Upper lobe of right lung (tissue), 1 donor: ENCODE measurements around the gene CD36. TPM values are rescaled to one million over a fixed set of nuclear protein-coding genes. Genes with fewer than 3 reads are reported as not detected.

Experiments
- ATAC-seq: fragments of 200-7000 bp; cut with Tn5 transposase; one replicate; pipeline ENCODE4 v1.9.1; 2020; ENCODE audit warnings: mild to moderate bottlenecking, moderate library complexity
- DNase-seq: peaks from one replicate; pipeline ENCODE4 v3.0.0-alpha.2; 2020
- H3K27ac ChIP-seq: fragments of 200-600 bp; one replicate; pipeline ENCODE4 v1.8.0; 2022
- H3K27me3 ChIP-seq: fragments of 200-600 bp; one replicate; pipeline ENCODE4 v1.8.0; 2022; ENCODE audit warnings: mild to moderate bottlenecking
- H3K36me3 ChIP-seq: fragments of 200-600 bp; one replicate; pipeline ENCODE4 v1.8.0; 2022
- H3K4me1 ChIP-seq: fragments of 200-600 bp; one replicate; pipeline ENCODE4 v1.8.0; 2022
- H3K4me3 ChIP-seq: fragments of 200-600 bp; one replicate; pipeline ENCODE4 v1.8.0; 2022; ENCODE audit warnings: mild to moderate bottlenecking
- H3K9me3 ChIP-seq: fragments of 200-600 bp; one replicate; pipeline ENCODE4 v1.8.0; 2022
- intact Hi-C: fragments of 100-400 bp; cut with DNase I; formaldehyde crosslinking; loops from one replicate; pipeline ENCODE4 v1.11.0; 2022
- total RNA-seq: library from RNA; stranded (reverse); fragmentation: NEBNext Ultra II Directional; extraction: Animal tissue kit (Norgen Biotek cat#: 25700); gene quantifications from one replicate; pipeline ENCODE4 v1.2.1, GENCODE V29; 2021
- TF ChIP-seq, protein P1 (sequence below): fragments of 200-600 bp; IDR thresholded peaks from one replicate; pipeline ENCODE4 v1.8.0; 2022; ENCODE audit warnings: antibody characterized with exemption
- donor health status: DM: no; HTN: yes; CAD: no; lungs with severe emphysema.

CD36 gene
- total RNA-seq, 1 donor from 2014 or later = 115 TPM

DNA sequence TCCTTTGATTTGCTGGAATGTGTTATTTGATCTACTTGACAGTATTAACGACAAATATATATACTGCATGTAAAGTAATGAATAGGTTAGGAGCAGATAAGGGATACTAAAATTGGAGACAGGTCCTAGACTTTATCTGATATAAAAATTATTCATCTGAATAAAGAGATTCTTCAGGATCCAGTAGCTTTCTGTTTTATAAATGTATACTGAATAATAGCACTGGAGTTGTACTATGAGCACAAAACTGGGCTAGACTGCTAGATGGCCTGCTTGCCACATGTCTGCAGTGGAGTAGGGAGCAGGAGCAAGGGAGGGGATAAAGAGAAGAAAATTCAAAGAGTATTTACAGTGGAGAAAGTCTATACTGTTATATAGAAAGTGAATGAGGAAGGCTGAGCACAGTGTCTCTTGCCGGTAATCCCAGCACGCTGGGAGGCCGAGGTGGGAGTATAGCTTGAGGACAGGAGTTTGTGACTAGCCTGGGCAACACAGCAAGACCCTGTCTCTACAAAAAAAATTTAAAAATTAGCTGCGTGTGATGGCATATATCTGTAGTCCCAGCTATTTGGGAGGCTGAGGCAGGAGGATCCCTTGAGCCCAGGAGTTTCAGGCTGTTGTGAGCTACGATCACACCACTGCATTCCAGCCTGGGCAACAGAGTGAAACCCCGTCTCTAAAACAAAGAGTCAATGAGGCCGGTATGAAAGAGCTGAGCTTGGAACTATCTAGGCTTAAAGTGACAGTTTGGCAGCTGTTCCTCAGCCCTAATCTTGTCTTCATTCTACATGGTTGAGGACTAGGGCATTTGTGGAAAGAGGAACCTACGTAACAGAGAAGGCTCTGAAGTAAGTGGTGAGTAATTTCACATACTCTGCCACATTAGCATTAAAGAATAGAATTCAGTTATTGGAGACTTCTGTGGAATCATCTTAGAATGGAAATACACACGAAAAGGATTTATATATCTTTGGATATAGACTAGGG is 41.8 kb downstream of the CD36 start:
- no peaks in the 10 kb centered on the region for H3K9me3 ChIP-seq
- H3K36me3 ChIP-seq = no peaks in the 10 kb centered on the region
- TF ChIP-seq, protein P1, sequence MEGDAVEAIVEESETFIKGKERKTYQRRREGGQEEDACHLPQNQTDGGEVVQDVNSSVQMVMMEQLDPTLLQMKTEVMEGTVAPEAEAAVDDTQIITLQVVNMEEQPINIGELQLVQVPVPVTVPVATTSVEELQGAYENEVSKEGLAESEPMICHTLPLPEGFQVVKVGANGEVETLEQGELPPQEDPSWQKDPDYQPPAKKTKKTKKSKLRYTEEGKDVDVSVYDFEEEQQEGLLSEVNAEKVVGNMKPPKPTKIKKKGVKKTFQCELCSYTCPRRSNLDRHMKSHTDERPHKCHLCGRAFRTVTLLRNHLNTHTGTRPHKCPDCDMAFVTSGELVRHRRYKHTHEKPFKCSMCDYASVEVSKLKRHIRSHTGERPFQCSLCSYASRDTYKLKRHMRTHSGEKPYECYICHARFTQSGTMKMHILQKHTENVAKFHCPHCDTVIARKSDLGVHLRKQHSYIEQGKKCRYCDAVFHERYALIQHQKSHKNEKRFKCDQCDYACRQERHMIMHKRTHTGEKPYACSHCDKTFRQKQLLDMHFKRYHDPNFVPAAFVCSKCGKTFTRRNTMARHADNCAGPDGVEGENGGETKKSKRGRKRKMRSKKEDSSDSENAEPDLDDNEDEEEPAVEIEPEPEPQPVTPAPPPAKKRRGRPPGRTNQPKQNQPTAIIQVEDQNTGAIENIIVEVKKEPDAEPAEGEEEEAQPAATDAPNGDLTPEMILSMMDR = no peak
- no peak overlapping the region for H3K4me3 ChIP-seq
- H3K4me1 ChIP-seq = peaks cover 4% of the 10 kb centered on the region
- intact Hi-C loops = no loop called here
- ATAC-seq (peak; percentile 78), DNase-seq (no peak)
- H3K27me3 ChIP-seq = no peaks in the 10 kb centered on the region
- H3K27ac ChIP-seq = no peak overlapping the region

GRCh38 chr7:80681272-80681885 is 42.9 kb downstream of the CD36 start:
- Histone ChIP-seq H3K9me3 (no peaks in the 10 kb centered on the region), H3K27me3 (no peaks in the 10 kb centered on the region), H3K4me1 (peaks cover 4% of the 10 kb centered on the region), H3K27ac (no peak overlapping the region), H3K36me3 (no peaks in the 10 kb centered on the region), H3K4me3 (no peak overlapping the region)
- intact Hi-C loops = no loop called here
- TF ChIP-seq, protein P1 = peak; percentile 49
- ATAC-seq (peak; percentile 77), DNase-seq (no peak)

DNA sequence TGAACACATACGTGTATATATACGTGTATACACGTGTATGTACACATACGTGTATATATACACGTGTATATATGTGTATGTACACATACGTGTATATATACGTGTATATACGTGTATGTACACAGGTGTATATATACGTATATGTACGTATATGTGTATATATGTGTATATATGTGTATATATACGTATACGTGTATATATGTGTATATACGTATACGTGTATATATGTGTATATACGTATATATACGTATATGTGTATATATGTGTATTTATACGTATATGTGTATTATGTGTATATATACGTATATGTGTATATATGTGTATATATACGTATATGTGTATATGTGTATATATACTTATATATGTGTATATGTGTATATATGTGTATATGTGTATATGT is 44.3 kb downstream of the CD36 start:
- ATAC-seq (no peak), DNase-seq (no peak)
- no peaks in the 10 kb centered on the region for H3K27me3 ChIP-seq
- TF ChIP-seq, protein P1 = no peak
- H3K4me1 ChIP-seq = peaks cover 4% of the 10 kb centered on the region
- no peak overlapping the region for H3K4me3 ChIP-seq
- H3K27ac ChIP-seq = no peak overlapping the region
- H3K9me3 ChIP-seq = no peaks in the 10 kb centered on the region
- no peaks in the 10 kb centered on the region for H3K36me3 ChIP-seq
- intact Hi-C loops = no loop called here

DNA sequence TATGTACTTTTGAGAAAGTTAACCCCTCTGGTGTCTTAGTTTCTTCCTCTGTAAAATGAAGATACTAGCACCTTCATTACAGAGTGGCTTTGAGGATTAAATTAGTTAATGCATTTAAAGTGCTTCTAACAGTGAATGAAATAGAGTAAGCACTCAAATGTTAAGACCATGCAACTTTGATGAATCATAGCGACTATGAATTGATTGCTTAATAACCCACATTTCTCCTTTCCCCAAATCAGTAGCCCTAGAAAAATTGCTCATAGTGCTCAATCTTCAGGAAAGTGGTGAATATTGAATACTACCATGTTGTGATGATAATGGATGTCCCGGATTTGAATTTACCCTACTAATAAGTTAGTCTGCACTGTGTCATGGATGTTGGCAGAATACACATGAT is 48.1 kb downstream of the CD36 start:
- H3K27me3 ChIP-seq = no peaks in the 10 kb centered on the region
- H3K27ac ChIP-seq = no peak overlapping the region
- no peak for DNase-seq
- no peaks in the 10 kb centered on the region for H3K9me3 ChIP-seq
- H3K36me3 ChIP-seq = no peaks in the 10 kb centered on the region
- TF ChIP-seq, protein P1 = no peak
- no peak overlapping the region for H3K4me3 ChIP-seq
- no peak for ATAC-seq
- intact Hi-C loops = no loop called here
- no peaks in the 10 kb centered on the region for H3K4me1 ChIP-seq

DNA sequence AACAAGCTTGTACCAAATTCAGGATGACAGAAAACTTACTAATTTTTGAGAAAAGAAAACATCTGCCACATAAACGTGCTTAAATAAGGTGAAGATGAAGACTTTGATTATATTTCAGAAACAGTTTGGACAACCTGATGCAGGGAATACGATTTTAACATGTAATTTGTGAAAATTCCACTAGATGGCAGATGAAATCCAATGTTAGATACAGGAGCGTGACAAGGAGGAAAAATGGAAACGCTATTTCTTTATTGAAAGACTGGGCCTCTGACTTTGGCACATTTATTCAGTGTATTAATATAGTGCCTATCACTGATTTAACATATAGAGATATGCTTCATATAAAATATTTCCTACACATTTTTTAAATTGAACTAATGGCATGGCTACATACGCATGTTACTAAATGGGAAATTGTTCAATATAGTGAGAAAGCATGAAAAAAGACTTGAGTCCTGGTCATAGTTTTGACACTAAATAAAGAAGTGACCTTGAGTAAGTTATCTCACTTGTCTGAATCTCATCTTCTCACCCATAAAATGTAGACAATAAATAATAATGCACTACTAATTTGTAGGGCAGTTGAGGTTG is 60.7 kb downstream of the CD36 start:
- Histone ChIP-seq H3K9me3 (no peaks in the 10 kb centered on the region), H3K4me1 (peaks cover 9% of the 10 kb centered on the region), H3K27ac (no peak overlapping the region), H3K27me3 (no peaks in the 10 kb centered on the region), H3K36me3 (no peaks in the 10 kb centered on the region), H3K4me3 (no peak overlapping the region)
- TF ChIP-seq, protein P1 = peak; percentile 72
- DNase-seq (no peak), ATAC-seq (peak; percentile 83)
- intact Hi-C loops = no loop called here
